Measurements from ENCODE around the gene CACNA1D.

The CACNA1D gene

GRCh38 chr3:53671961-53672299 lies 177.5 kb downstream of the CACNA1D start:
- H3K9me3 ChIP-seq (ENCODE audit: insufficient read depth, low read length): no peaks in the 10 kb centered on the region
- no peaks in the 10 kb centered on the region for H4K20me1 ChIP-seq (ENCODE audit: low read depth, low read length)
- no peak for TF ChIP-seq CTCF (IDR thresholded peaks at IDR 0.05; ENCODE audit: insufficient read depth, low read length, poor library complexity, severe bottlenecking)
- no peak for TF ChIP-seq EZH2phosphoT487 (conservative IDR thresholded peaks at IDR 0.05; ENCODE audit: low read length)
- H3K27ac ChIP-seq (ENCODE audit: low read depth, low read length): no peak overlapping the region
- no peak overlapping the region for H2AFZ ChIP-seq (ENCODE audit: low read depth, low read length, severe bottlenecking)
- H3K4me3 ChIP-seq (ENCODE audit: insufficient read depth, low read length, poor library complexity, severe bottlenecking): no peak overlapping the region
- no peaks in the 10 kb centered on the region for H3K79me2 ChIP-seq (ENCODE audit: insufficient read depth, low read length)
- H3F3A ChIP-seq (ENCODE audit: insufficient read depth): no peaks in the 10 kb centered on the region
- no peaks in the 10 kb centered on the region for H3K9me2 ChIP-seq (replicated peaks; ENCODE audit: insufficient read depth, low read length)
- no peak overlapping the region for H3K4me2 ChIP-seq (ENCODE audit: low read depth, low read length, poor library complexity, severe bottlenecking)
- H3K36me3 ChIP-seq (ENCODE audit: low read length): no peaks in the 10 kb centered on the region
- no peaks in the 10 kb centered on the region for H3K27me3 ChIP-seq (ENCODE audit: low read length)
- no peak overlapping the region for H3K9ac ChIP-seq (ENCODE audit: low read length)

- no peaks in the 10 kb centered on the region for H3F3A ChIP-seq (ENCODE audit: insufficient read depth)
- no peaks in the 10 kb centered on the region for H3K27me3 ChIP-seq (ENCODE audit: low read length)
- H3K27ac ChIP-seq (ENCODE audit: low read depth, low read length): no peak overlapping the region
- H2AFZ ChIP-seq (ENCODE audit: low read depth, low read length, severe bottlenecking): no peak overlapping the region
- no peaks in the 10 kb centered on the region for H3K9me3 ChIP-seq (ENCODE audit: insufficient read depth, low read length)
- no peak overlapping the region for H3K9ac ChIP-seq (ENCODE audit: low read length)
- no peak overlapping the region for H3K4me2 ChIP-seq (ENCODE audit: low read depth, low read length, poor library complexity, severe bottlenecking)
- H3K79me2 ChIP-seq (ENCODE audit: insufficient read depth, low read length): no peaks in the 10 kb centered on the region
- no peak overlapping the region for H3K4me3 ChIP-seq (ENCODE audit: insufficient read depth, low read length, poor library complexity, severe bottlenecking)
- H4K20me1 ChIP-seq (ENCODE audit: low read depth, low read length): no peaks in the 10 kb centered on the region
- no peaks in the 10 kb centered on the region for H3K9me2 ChIP-seq (replicated peaks; ENCODE audit: insufficient read depth, low read length)
- TF ChIP-seq CTCF (IDR thresholded peaks at IDR 0.05; ENCODE audit: insufficient read depth, low read length, poor library complexity, severe bottlenecking): no peak
- no peak for TF ChIP-seq EZH2phosphoT487 (conservative IDR thresholded peaks at IDR 0.05; ENCODE audit: low read length)
- H3K36me3 ChIP-seq (ENCODE audit: low read length): no peaks in the 10 kb centered on the region
These were observed 178.6 kb downstream of the CACNA1D start for GRCh38 chr3:53672981-53673380.

GRCh38 chr3:53673722-53674350 lies 179.4 kb downstream of the CACNA1D start:
- no peak for TF ChIP-seq EZH2phosphoT487 (conservative IDR thresholded peaks at IDR 0.05; ENCODE audit: low read length)
- no peak for TF ChIP-seq CTCF (IDR thresholded peaks at IDR 0.05; ENCODE audit: insufficient read depth, low read length, poor library complexity, severe bottlenecking)
- no peaks in the 10 kb centered on the region for H4K20me1 ChIP-seq (ENCODE audit: low read depth, low read length)
- no peaks in the 10 kb centered on the region for H3F3A ChIP-seq (ENCODE audit: insufficient read depth)
- no peaks in the 10 kb centered on the region for H3K79me2 ChIP-seq (ENCODE audit: insufficient read depth, low read length)
- H3K36me3 ChIP-seq (ENCODE audit: low read length): no peaks in the 10 kb centered on the region
- no peaks in the 10 kb centered on the region for H3K9me2 ChIP-seq (replicated peaks; ENCODE audit: insufficient read depth, low read length)
- H3K27ac ChIP-seq (ENCODE audit: low read depth, low read length): no peak overlapping the region
- H3K9ac ChIP-seq (ENCODE audit: low read length): no peak overlapping the region
- H3K4me2 ChIP-seq (ENCODE audit: low read depth, low read length, poor library complexity, severe bottlenecking): no peak overlapping the region
- no peak overlapping the region for H2AFZ ChIP-seq (ENCODE audit: low read depth, low read length, severe bottlenecking)
- H3K27me3 ChIP-seq (ENCODE audit: low read length): no peaks in the 10 kb centered on the region
- H3K4me3 ChIP-seq (ENCODE audit: insufficient read depth, low read length, poor library complexity, severe bottlenecking): no peak overlapping the region
- no peaks in the 10 kb centered on the region for H3K9me3 ChIP-seq (ENCODE audit: insufficient read depth, low read length)

All from SU-DHL-6 (cell line).